HG02973 (cell line): ENCODE measurements around the gene MYADM.
"Not testable (repeated sequence)": the region's sequence is repeated elsewhere in the genome, so short reads cannot be mapped to it uniquely, and the experiment has no call there.

Source experiments
- ATAC-seq: cut with Tn5 transposase; IDR thresholded peaks from one replicate; pipeline ENCODE4 v1.9.1; 2021; ENCODE audit warnings: moderate library complexity; ENCODE audit not compliant: unreplicated experiment

MYADM gene

GRCh38 chr19:53868091-53868891 lies 608 bp downstream of the MYADM start:
- ATAC-seq, result no peak

- peak; percentile 44 for ATAC-seq
These were observed 1.5 kb downstream of the MYADM start for GRCh38 chr19:53868892-53869804.

- ATAC-seq, result not testable (repeated sequence)
These were observed 2.3 kb downstream of the MYADM start for GRCh38 chr19:53869805-53870484.

DNA sequence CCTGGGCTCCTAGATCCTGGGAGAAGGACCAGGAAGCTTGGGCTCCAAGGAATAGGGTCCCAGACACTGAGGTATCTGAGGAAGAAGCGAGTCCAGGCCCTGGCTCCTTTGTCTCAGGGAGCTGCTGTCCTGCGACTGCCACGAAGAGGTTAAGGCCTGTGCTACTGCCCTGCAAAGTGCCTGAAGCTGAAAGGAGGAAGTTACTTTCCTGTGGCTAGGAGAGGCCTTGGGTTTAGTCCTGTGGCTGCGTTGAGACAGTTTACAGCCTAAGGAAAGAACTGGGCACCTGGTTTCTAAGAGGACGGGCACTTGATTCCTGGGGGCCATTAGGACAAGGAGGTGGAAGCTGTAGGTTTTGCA lies 2.8 kb downstream of the MYADM start:
- ATAC-seq, result no peak

DNA sequence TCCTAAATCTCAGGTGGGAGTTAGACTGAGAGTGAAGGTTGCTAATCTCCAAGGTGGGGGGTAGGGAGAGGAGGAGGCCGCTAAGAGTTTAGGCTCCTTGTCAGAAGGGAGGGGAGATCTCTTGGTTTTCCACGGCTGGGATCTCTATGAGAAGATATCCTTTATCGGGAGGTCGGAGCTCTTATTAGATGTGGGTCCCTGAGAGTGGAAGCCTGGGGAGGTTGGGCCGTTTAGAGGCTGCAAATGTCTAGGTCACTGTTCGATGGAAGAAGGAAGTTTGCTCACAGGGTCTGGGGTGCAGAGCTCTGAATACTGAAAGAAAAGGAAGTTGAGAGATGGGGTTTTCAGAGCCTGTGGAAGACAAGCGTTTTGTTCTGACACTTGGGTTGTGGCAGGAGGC lies 3.8 kb downstream of the MYADM start:
- no peak for ATAC-seq

DNA sequence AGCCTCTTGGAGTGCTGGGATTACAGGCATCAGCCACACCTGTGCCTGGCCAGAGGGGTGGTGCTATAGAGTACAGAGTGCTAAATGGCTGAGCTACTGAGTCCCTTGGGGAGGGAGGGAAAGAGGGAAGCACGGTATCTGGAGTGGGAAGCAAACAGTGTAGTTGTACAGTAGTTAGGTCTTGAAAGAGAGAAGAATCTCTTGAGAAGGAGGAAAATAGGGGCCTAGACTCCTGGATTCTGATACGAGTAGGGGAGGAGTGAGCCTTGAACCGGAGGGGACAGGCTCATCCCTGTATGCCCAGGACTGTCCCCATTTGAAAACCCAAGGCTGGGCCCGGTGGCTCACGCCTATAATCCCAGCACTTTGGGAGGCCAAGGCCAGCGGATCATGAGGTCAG lies 5.1 kb downstream of the MYADM start:
- no peak for ATAC-seq

- ATAC-seq, result no peak
These were observed 6.3 kb downstream of the MYADM start for GRCh38 chr19:53873773-53874605.

GRCh38 chr19:53874606-53874990 lies 6.9 kb downstream of the MYADM start:
- no peak for ATAC-seq

DNA sequence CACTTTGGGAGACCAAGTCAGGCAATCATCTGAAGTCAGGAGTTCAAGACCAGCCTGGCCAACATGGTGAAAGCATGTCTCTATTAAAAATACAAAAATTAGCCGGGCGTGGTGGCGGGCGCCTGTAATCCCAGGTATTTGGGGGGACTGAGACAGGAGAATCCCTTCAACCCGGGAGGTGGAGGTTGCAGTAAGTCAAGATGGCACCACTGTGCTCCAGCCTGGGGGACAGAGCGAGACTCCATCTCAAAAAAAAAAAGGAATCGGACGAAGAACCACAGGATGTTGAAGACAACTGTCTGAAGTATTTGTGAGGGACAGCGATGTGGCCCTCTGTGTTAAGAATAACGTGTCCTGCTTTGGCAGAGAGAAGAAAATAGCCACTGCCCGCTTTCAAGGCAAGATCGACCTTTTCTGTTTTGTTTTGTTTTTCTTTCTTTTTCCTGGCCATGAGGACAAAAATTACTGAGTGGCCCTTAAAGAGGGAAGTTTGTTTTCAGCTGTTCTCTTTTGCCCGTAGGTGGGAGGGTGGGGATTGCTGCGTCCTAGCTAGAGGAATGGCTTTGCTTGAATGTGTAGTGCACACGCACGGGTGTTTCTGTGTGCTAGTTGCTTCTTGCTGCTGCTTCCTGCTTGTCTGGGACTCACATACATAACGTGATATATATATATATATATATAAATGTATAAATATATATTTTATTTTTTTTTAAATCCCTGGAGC lies 8.1 kb downstream of the MYADM start:
- ATAC-seq, result no peak

GRCh38 chr19:53876651-53877224 lies 9.1 kb downstream of the MYADM start:
- ATAC-seq, result no peak

GRCh38 chr19:53877361-53877766 lies 9.7 kb downstream of the MYADM start:
- ATAC-seq, result no peak

DNA sequence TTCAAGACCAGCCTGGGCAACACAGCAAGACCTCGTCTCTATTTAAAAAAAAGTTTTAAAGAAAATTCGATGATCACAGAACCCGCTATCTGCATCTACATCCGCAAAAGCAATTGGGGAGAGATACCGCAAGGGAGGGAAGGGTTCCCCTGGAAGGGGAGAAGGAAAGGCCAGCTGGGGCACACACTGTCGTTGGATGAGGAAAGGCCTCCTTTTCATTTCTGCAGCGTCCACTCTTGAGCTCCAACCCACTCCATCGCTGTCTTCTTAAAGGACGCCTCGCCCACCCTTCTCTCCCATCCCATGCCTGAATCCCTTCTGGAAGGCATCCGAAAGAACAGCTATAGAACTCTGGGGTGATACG lies 11.1 kb downstream of the MYADM start:
- no peak for ATAC-seq

DNA sequence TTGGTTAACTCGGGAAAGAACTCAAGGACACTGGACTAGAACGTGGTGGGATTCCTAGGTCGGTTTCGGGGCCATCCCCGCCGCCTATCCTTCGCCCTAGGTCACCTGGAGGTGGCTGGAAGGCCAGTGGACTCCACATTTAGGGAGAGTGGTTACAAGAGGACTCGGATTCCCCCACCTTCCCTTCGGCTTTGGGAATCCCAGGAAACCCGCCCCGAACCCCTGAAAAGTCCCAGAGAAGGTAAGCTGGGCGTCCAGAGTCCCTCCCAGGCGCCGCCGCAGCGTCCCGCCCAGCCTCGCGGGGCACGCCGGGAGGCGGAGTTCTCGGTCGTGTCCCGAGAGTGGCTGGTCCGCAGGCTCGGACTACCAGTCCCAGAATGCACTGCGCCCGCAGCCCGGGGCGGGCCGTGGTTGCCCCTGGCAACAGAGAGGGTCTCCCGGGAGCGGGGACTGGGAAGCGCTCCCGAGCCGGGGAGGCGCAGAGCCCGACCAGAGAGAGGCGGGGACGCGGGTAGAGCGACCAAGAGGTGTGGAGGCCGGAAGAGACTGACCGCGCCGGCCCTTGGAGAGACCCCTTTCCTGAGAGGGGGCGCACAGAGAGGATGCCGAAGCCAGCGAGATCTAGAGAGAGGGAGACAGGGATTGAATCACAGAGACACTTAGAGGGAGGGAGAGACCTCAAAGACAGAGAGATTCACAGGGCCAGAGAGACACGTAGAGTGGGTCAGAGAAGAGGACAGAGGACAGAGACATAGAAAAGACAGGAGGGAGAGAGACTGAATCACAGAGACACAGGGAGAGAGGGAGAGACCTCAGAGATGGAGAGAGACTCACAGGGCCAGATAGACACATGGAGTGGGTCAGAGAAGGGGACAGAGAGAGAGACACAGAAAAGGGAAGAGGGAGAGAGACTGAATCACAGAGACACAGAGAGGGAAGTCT lies 11.7 kb downstream of the MYADM start:
- peak; percentile 86 for ATAC-seq

GRCh38 chr19:53880711-53881481 lies 13.2 kb downstream of the MYADM start:
- no peak for ATAC-seq

- ATAC-seq, result no peak
These were observed 14.1 kb downstream of the MYADM start, which contains the start of gene PRKCG for GRCh38 chr19:53881482-53882390. Gene PRKCG (plus strand): TSS chr19:53882197. CDS start chr19:53882495, 298 bp downstream.

DNA sequence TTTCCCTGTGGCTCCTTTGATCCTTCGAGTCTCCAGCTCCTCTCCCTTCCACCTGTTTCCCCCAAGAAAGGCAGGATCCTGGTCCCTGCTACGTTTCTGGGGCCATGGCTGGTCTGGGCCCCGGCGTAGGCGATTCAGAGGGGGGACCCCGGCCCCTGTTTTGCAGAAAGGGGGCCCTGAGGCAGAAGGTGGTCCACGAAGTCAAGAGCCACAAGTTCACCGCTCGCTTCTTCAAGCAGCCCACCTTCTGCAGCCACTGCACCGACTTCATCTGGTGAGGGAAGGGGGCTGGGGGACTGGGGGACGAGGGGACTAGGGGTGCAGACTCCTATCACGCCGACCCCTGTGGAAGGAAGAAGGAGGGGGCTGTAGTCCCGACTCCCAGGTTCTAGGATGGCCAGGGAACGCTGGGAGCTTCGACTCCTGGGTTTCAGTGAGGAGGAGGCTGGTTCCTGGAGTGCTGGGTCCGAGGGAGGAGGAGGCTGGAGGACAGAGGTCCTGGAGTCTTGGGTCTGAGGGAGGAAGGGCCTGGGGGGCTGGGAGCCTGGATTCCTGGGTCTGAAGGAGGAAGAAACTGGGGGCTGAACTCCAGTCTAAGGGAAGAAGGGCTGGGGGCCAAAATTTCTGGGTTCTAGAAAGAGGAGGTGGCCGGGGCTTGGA lies 14.8 kb downstream of the MYADM start:
- no peak for ATAC-seq
